Heart right ventricle (tissue), 16 donors: Measurements from ENCODE around the gene CCDC178. TPM values are rescaled to one million over a fixed set of nuclear protein-coding genes. Genes with fewer than 3 reads are reported as not detected.

Experiments
- ATAC-seq, 8 donors: fragments of 200-7000 bp; cut with Tn5 transposase; one replicate each; pipeline ENCODE4 v1.9.1; 2020; ENCODE audit warnings: mild to moderate bottlenecking in 8 of 8, moderate library complexity in 8 of 8, moderate number of reproducible peaks in 1 of 8
- DNase-seq, 2 donors: peaks; one replicate each; pipeline ENCODE4 v3.0.0-alpha.2; 2020
- H3K27ac ChIP-seq, 10 donors: fragments of 200-600 bp; sonication (generic) in 2 of 10; one replicate each; pipeline versions ENCODE4 v1.5.0 to v1.8.0; 2020 to 2022; ENCODE audit warnings: mild to moderate bottlenecking in 3 of 10
- H3K27me3 ChIP-seq, 7 donors: fragments of 200-600 bp; one replicate each; pipeline ENCODE4 v1.8.0; 2021 to 2022; ENCODE audit warnings: mild to moderate bottlenecking in 2 of 7
- H3K36me3 ChIP-seq, 9 donors: fragments of 200-600 bp; sonication (generic) in 1 of 9; one replicate each; pipeline versions ENCODE4 v1.5.0 to v1.8.0; 2020 to 2022; ENCODE audit warnings: mild to moderate bottlenecking in 2 of 9
- H3K4me1 ChIP-seq, 9 donors: fragments of 200-600 bp; sonication (generic) in 1 of 9; one replicate each; pipeline versions ENCODE4 v1.5.0 to v1.8.0; 2020 to 2022; ENCODE audit warnings: mild to moderate bottlenecking in 4 of 9
- H3K4me3 ChIP-seq, 10 donors: fragments of 200-600 bp; sonication (generic) in 2 of 10; one replicate each; pipeline versions ENCODE4 v1.5.0 to v1.8.0; 2020 to 2022; ENCODE audit warnings: mild to moderate bottlenecking in 7 of 10, moderate library complexity in 2 of 10
- H3K9me3 ChIP-seq, 11 donors: fragments of 200-600 bp in 10 of 11; sonication (generic) in 2 of 11; one replicate each; pipeline versions ENCODE4 v1.5.0 to v1.8.0; 2013 to 2022; ENCODE audit warnings: mild to moderate bottlenecking in 2 of 11, control low read depth in 1 of 11, moderate library complexity in 1 of 11
- WGBS, 2 donors: extraction: QIAGEN DNeasy Blood & Tissue Kit; methylation state at CpG; one replicate each; pipeline ENCODE4 v1.1.7; 2013; ENCODE audit warnings: inconsistent platforms in 1 of 2; 5-methylcytosine and 5-hydroxymethylcytosine counted together
- intact Hi-C, 10 donors: fragments of 100-400 bp; cut with DNase I; formaldehyde crosslinking; loops; one replicate each; pipeline versions ENCODE4 v1.11.1 to v1.14.2; 2022
- polyA plus RNA-seq, 2 donors: library from polyadenylated mRNA; stranded (reverse); fragments of 200-250 nt; gene quantifications; one replicate each; pipeline ENCODE4 v1.2.3, GENCODE V29; 2013
- total RNA-seq, 10 donors: library from RNA; stranded (reverse); fragmentation: NEBNext Ultra II Directional in 3 of 10; extraction: Animal tissue kit (Norgen Biotek cat#: 25700) in 3 of 10; gene quantifications; one replicate each; pipeline versions ENCODE4 v1.2.1 to v1.2.4, GENCODE V29; 2021 to 2023
- TF ChIP-seq, protein P1 (sequence below), 9 donors: fragments of 200-600 bp; sonication (generic) in 2 of 9; IDR thresholded peaks; one replicate each; pipeline versions ENCODE4 v1.5.0 to v1.8.0; 2021 to 2022; ENCODE audit warnings: antibody characterized with exemption in 9 of 9, mild to moderate bottlenecking in 5 of 9, moderate library complexity in 1 of 9
- donor health status: Arrhythmogenic right ventricular cardiomyopathy.
- donor health status: ischemic (EF 13 %, LVEDD 7.1; RV severe dilation, severe dysfunction).
- donor health status: healthy with polysubstance abuse.
- donor health status: DM: no; HTN: yes; CAD: no.
- donor health status: DM: no; HTN: no; CAD: no.
- donor health status: ischemic (EF 25% LVEDD 6.9; RV normal size, moderate dysfunction).
- donor health status: ischemic (EF 25% LVEDD 5.7; RV mildly dilated, moderate dysfunction).
- donor health status: healthy.
- donor health status: DM: yes; HTN: yes; CAD: no.
- donor health status: Ischemic cardiomyopathy.
- donor health status: ischemic (EF 35%, LVEDD 5.7; RV mildly dilated, moderate dysfunction).
- donor health status: nonischemic (EF 11% LVEDD 7.7; RV severe dilation, severe dysfunction).
- donor health status: DM: yes; HTN: yes; CAD: no.
- donor health status: PGD.
- donor health status: ischemic (EF 29% LVEDD 5.4; RV normal size, mild dysfunction).
- donor health status: nonischemic (EF 23%, LVEDD 6.1; RV moderate dilation, normal function).

Gene CCDC178
- total and polyA plus RNA-seq, 12 donors: 0.28 to 1.5 (median 0.43) TPM; not detected in 6

- ATAC-seq: no peak
- Histone ChIP-seq H3K36me3 (no peaks in the 10 kb centered on the region), H3K4me1 (no peaks in the 10 kb centered on the region), H3K27ac (no peak overlapping the region), H3K4me3 (no peak overlapping the region), H3K27me3 (no peaks in the 10 kb centered on the region), H3K9me3 (no peaks in the 10 kb centered on the region)
- WGBS, 2 donors: 85 to 91% methylated on average over 3 of the region's 3 CpGs
- intact Hi-C loops: no loop called here
- no peak for DNase-seq
- TF ChIP-seq, protein P1, sequence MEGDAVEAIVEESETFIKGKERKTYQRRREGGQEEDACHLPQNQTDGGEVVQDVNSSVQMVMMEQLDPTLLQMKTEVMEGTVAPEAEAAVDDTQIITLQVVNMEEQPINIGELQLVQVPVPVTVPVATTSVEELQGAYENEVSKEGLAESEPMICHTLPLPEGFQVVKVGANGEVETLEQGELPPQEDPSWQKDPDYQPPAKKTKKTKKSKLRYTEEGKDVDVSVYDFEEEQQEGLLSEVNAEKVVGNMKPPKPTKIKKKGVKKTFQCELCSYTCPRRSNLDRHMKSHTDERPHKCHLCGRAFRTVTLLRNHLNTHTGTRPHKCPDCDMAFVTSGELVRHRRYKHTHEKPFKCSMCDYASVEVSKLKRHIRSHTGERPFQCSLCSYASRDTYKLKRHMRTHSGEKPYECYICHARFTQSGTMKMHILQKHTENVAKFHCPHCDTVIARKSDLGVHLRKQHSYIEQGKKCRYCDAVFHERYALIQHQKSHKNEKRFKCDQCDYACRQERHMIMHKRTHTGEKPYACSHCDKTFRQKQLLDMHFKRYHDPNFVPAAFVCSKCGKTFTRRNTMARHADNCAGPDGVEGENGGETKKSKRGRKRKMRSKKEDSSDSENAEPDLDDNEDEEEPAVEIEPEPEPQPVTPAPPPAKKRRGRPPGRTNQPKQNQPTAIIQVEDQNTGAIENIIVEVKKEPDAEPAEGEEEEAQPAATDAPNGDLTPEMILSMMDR (IDR thresholded peaks at IDR 0.05): no peak
Measured at GRCh38 chr18:33288082-33288716, 152.3 kb downstream of the CCDC178 start.

DNA sequence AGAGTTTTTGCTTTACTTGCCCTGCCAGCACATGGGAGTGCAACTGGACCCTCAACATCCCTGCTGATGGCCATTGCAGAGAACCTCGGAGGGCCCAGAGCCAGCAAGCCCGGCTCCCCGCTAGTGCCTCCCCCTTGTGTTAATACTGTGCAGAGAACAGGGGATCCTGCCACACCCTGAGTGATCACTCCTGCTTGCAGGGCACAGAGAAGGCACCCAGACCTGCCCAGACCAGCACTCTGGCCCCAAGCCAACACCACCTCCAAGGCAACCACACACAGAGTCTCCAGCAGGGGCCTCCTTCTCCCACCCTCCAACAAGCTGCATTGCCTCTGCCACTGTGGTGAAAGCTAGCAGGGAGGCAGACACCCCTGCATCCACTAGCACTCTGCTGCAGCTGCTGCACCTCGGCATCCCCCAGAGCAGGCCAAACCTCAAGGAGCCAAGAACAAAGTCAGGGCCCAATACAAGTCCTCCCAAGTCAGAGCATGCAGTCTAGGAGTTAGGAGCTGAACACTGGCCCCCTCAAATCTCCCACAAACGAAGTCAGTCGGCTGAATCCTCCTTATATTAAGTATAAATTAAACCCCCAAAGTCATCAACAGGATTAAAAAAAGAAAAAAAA is 157.7 kb downstream of the CCDC178 start:
- H3K27me3 ChIP-seq: no peaks in the 10 kb centered on the region
- DNase-seq: no peak
- no peak for ATAC-seq
- H3K9me3 ChIP-seq: no peaks in the 10 kb centered on the region
- intact Hi-C loops: no loop called here
- no peaks in the 10 kb centered on the region for H3K36me3 ChIP-seq
- no peak overlapping the region for H3K27ac ChIP-seq
- WGBS, 2 donors: 78 to 81% methylated on average over 6 of the region's 6 CpGs
- no peaks in the 10 kb centered on the region for H3K4me1 ChIP-seq
- TF ChIP-seq, protein P1 (IDR thresholded peaks at IDR 0.05): no peak
- no peak overlapping the region for H3K4me3 ChIP-seq

DNA sequence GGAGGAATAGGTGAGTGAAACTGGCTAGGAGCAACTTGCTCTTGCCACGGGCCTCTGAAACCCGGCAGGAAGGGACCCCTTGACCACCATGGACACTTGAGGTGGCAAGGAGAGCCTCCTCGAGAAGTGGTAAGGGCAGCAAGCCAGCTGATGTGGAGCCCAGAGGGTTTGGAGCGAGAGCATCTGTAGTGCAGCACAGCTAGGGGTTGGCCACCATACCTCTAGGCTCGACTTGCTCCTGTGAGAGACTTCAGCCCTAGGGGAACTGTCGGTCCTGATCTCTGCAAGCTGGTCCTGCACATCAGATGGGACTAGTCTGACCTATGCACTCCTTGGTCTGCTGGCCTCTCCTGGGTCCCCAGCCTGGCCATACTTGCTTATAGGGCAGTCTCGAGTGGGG is 158.4 kb downstream of the CCDC178 start:
- no peak for DNase-seq
- H3K36me3 ChIP-seq: no peaks in the 10 kb centered on the region
- H3K27me3 ChIP-seq: no peaks in the 10 kb centered on the region
- H3K27ac ChIP-seq: no peak overlapping the region
- intact Hi-C loops: no loop called here
- H3K4me3 ChIP-seq: no peak overlapping the region
- no peak for ATAC-seq
- TF ChIP-seq, protein P1 (IDR thresholded peaks at IDR 0.05): no peak
- H3K4me1 ChIP-seq: no peaks in the 10 kb centered on the region
- H3K9me3 ChIP-seq: no peaks in the 10 kb centered on the region
- 80% methylated on average over 7 of the region's 7 CpGs for WGBS, 2 donors

DNA sequence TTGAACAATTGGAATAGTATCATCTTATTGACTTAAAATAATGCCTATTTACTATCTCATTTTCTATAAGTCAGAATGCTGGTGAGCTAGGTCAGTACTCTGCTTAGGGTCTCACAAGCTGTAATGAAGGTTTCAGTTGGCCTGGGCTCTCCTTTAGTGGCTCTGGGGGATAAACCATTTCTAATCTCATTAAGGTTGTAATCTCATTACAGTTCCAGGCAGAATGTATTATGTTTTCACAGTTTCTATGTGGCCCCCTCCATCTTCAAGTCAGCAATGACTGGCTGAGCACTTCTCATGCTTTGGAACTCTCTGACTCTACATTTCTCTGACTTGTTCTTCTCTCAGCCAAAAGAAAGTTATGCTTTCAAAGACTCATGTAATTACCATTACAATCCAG is 163.1 kb downstream of the CCDC178 start:
- Histone ChIP-seq H3K4me3 (no peak overlapping the region), H3K9me3 (peaks cover 0 to 4% (median 0%) of the 10 kb centered on the region in 11 donors), H3K36me3 (no peaks in the 10 kb centered on the region), H3K27ac (no peak overlapping the region), H3K4me1 (no peaks in the 10 kb centered on the region), H3K27me3 (no peaks in the 10 kb centered on the region)
- DNase-seq (no peak), ATAC-seq (no peak)
- TF ChIP-seq, protein P1 (IDR thresholded peaks at IDR 0.05): no peak
- intact Hi-C loops: no loop called here
